KG1 (cell line): ENCODE measurements around the gene LRFN3.
"Not testable (repeated sequence)": the region's sequence is repeated elsewhere in the genome, so short reads cannot be mapped to it uniquely, and the experiment has no call there.

ENCODE experiments used
- DNase-seq: peaks from one replicate; lab custom pipeline; 2025; lab: John Stamatoyannopoulos, UW

LRFN3 gene, protein sequence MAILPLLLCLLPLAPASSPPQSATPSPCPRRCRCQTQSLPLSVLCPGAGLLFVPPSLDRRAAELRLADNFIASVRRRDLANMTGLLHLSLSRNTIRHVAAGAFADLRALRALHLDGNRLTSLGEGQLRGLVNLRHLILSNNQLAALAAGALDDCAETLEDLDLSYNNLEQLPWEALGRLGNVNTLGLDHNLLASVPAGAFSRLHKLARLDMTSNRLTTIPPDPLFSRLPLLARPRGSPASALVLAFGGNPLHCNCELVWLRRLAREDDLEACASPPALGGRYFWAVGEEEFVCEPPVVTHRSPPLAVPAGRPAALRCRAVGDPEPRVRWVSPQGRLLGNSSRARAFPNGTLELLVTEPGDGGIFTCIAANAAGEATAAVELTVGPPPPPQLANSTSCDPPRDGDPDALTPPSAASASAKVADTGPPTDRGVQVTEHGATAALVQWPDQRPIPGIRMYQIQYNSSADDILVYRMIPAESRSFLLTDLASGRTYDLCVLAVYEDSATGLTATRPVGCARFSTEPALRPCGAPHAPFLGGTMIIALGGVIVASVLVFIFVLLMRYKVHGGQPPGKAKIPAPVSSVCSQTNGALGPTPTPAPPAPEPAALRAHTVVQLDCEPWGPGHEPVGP

DNA sequence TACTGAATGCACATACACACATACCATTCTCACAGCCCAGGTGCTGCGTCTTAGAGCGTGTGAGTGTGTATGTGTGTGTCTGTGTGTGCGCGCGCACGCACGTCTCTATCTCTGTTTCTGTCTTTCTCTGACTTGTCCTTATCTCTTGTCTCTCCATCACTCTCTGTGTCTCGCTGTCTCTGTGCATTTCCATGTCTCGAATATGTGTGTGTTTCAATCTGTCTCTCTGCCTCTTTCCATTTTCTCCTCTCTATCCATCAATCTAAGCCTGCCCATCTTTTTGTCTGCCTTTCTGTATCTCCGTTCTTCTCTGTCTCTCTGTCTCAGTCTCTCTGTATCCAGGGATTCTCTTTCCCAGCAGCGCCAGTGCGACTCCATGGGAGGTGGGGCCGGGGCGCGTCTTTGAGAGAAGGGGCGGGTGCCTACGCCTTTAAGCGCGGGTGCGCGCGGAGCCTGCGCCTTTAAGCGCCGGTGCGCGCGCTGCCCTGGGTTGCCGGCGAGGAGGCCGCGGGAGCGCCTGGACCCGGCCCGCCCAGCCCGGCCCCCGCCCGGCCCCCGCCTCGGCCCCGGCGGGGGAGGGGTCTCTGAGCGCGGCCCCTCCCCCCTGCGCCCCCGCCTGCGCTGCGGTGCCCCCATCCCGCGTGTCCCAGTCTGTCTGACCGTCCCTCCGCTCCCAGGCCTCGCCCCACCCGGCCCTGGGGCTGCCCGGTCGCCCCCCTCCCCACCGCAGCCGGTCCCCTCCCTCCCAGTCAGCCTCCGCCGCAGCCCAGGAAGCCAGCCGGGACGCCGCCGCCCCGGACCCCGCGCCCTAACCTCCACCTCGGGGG, at the start of gene LRFN3:
LRFN3 (plus strand) TSS at position 464 of the 827 bp plus-strand sequence. CDS start 3,052 bp downstream, outside the sequence.
- no peak for DNase-seq

DNA sequence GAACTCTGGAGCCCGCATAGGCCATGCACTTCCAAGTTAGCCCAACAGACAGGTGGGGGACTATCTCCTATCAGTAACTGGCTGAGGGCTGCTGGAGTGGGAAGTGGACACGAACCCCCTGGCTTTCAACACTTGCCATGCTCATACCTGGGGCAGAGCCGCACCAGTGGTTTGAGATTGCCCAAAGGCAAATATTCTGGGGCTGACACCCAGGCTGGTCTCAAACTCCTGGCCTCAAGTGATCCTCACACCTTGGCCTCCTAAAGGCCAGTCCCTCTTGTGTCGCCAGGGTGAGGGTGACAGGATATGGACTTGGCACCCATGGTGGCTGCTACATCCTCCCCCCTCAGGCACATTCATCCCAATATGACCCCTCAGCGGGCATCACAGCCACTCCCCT, 49.0 kb upstream of the LRFN3 start:
- DNase-seq = no peak

DNA sequence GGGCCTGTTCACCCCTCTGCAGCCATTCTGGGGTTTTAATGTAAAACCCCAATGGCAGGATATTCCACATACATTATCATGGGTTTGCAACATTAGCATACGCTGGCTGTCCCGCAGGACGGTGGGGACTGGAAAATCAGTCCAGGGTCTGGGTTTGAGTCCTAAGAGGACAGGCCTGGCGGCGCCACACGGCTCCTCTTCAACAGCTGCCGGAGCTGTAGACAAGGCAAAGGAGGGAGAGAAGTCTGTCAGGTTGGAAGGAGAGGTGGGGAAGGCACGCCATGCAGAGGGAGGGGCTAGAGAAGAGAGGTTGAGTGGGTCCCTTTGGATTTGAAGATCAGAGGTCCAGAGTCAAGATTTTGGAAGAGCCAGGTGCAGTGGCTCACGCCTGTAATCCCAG, 47.8 kb upstream of the LRFN3 start:
- no peak for DNase-seq

DNA sequence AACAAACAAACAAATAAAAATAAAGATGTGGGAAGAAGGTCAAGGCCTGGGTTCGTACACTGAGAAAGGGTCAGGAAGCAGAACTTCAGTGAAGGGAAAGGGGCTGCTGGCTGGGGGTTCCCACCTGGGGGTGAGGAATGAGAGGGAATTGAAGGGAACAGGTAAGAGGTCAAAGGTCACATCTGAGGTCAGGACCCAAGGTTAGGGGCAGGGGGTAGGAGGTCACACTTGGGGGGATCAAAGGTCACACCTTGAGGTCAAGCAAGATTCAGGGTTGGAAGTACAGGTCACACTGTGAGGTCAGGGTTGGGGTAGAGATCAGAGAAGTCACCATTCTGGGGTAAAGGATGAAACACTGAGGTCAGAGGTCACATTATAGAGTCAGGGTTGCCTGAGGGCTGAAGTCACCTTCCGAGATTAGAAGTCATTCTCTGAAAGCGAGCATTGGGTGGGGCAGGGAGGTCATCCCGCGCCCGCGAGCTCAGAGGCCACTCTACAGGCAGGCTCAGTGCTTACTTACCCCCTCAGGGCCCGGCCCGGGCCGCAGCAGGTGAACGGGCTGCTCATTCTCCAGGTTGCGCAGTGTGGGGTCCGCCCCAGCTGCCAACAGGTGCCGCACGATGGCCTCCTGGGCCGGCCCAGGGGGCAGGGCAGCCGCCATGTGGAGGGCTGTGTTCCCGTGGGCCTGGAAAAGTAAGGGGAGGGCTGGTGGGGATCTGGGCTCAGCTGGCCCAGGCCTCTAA, 46.6 kb upstream of the LRFN3 start:
- no peak for DNase-seq

DNA sequence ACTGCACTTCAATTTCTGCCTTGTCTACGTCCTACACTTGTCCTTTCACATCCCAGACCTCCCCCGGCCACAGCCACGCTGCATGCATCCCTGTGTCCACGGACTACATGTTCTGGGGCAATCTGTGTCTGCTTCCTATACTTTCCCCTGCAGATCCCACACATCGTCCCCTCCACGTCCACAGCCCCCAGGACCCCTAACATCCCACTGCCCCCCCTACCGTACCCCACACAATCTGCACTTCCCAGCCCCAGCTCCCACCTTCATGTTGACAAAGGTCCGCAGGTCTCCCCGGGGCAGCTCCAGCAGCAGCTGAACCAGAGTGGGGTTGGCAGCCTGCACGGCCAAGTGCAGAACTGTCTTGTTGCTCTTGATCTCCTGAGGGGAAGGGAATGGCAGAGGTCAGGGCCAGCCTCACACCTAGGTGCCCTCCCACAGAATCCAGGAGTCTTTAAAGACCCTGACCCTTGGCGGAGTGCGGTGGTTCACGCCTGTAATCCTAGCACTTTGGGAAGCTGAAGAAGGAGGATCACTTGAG, 46.0 kb upstream of the LRFN3 start:
- DNase-seq = no peak

DNA sequence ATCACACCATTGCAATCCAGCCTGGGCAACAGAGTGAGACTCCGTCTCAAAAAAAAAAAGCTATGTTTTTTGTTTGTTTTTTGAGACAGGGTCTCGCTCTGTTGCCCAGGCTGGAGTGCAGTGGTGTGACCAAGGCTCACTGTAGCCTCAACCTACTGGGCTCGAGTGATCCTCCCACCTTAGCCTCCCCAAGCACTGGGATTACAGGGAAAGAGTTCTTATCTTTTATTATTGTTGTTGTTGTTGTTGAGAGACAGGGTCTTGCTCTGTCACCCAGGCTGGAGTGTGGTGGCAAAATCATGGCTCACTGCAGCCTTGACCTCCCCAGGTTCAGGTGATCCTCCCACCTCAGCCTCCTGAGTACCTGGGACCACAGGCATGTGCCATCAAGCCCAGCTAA, 44.4 kb upstream of the LRFN3 start:
- not testable (repeated sequence) for DNase-seq

DNA sequence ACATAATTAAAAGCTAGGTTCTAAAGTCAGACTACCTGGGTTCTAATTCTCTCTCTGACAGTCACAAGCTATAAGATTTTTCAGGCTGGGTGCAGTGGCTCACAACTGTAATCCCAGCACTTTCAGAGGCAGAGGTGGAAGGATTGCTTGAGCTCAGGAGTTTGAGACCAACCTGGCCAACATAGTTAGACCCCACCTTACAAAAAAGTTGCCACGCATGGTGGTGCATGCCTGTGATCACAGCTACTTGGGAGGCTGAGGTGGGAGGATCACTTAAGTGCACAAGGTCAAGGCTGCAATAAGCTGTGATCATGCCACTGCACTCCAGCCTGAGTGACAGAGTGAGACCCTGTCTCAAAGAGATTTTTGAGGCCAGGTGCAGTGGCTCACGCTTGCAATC, 41.8 kb upstream of the LRFN3 start:
- DNase-seq = no peak

DNA sequence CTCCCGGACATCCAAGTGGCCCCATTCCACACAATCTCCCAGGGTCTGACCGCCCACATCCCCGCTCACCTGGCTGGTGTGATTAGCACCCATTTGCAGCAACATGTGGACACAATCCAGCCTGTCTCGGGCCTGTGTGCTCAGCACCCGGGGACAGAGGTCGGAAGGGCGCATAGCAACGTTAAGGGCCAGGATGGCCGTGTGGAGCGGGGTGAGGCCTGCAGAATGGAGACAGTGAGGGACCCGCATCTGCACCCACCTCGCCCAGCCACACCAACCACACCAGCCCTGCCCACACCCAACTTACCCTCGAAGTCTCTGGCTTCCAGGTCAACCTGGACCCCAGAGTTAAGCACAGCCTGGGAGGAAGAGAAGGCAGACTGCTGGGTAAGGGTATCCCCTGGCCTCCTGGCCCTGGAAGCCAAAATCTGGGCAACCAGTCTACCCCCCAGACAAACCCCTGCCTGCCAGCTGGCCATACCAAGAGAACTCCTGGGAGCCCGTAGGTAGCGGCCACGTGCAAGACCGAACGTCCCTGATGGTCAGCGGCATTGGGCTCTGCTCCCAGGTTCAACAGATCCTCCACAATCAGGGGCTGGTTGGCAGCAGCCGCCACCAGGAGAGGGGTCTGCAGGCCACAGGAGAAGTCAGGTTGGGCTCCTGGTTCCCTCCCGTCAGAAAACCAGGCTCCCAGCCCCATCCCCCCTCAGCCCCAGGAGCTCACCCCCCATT, 40.1 kb upstream of the LRFN3 start:
- DNase-seq = no peak

DNA sequence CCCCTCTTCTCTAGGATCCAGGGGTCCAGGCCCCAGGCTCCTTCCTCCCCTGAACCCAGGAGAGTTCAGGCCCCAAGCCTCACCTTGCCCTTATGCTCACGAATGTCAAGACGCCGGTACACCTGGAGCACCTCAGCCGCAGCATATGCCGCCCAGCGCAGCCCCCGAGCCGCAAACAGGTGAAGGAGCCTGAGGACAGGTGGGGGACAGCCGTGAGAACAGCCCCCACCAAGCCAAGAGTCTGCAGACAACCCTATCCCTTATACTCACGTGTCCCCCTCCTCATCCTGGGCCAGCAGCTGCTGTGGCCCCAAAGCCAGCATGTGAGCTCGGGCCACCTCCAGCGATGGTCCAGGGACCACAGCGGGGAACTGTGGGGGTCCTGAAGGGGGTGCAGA, 39.5 kb upstream of the LRFN3 start:
- no peak for DNase-seq

DNA sequence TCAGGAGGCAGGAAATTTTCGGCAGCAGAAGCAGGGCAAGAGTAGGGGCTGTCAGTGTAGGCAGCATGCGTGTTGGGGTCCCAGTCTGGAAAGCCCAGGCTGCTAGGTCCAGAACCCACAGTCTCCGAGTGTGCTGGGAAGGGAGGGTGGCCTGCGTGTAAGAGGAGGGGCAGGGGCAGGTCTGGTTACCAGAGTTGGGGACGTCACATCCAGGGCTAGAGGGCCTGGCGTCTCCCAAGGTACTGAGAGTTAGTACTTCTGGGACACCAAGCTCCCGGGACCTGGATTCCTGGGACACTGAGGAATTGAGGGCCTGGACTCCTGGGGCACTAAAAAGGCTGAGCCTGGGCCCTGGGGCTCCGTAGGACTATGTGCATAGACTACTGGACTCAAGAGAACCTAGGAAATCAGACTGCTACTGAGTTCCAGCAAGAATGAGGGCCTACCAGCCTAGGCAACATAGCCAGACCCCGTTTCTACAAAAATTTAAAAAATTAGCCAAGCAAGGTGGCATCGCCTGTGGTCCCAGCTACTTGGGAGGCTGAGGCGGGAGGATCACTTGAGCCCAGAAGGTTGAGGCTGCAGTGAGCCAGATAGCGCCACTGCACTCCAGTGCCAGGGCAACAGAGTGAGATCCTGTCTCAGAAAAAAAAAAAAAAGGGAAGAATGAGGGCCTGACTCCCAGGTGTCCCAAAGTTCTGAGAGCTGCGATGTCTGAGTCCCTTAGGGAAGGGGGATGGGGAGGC, 38.3 kb upstream of the LRFN3 start:
- no peak for DNase-seq

DNA sequence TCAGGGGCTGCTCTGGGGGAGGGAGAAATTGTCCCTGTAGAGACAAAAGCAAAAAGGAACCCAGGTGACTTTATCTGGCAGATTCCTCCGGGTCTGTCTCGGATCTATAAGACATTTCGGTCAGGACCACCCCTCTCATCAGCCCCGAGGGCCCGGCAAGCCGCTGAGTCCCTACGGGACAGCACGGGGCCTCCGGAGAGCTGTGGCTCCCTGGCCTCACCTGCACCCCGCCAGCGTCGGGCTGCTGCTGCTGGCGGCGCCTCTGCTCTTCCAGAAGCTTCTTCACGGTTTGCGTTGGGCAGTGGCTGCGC, 37.7 kb upstream of the LRFN3 start:
- DNase-seq = no peak

DNA sequence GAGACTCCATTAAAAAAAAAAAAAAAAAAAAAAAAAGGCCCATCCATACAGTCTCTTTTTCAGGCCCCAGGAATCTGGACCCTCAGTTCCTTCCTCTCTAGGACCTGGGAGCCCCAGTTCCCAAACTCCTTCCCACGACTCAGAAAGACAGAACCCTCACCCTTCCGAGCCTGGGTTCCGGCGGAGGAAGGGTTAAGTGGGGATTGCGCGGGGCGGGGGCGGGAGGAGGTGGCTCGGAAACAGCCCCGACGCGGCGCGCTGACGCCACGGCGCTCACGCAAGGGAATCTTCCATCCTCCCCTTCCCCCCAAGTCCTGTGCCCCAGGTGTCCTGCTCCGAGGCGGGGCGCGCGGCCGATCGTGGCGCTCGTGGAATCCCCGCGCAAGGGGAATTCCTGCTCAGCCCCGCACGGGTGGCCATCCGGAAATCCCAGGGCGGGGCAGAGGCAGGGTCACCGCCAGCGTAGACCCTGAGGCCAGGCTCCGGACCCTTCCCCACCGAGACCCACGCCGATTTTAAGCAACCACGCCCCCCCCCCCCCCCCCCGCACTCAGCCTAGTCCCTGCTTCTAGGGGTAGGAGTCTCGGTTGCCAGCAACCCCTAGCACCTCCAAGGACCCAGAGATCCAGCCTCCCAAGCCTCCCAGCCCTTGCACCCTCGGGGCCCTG, 36.5 kb upstream of the LRFN3 start:
- peak; percentile 18 for DNase-seq

DNA sequence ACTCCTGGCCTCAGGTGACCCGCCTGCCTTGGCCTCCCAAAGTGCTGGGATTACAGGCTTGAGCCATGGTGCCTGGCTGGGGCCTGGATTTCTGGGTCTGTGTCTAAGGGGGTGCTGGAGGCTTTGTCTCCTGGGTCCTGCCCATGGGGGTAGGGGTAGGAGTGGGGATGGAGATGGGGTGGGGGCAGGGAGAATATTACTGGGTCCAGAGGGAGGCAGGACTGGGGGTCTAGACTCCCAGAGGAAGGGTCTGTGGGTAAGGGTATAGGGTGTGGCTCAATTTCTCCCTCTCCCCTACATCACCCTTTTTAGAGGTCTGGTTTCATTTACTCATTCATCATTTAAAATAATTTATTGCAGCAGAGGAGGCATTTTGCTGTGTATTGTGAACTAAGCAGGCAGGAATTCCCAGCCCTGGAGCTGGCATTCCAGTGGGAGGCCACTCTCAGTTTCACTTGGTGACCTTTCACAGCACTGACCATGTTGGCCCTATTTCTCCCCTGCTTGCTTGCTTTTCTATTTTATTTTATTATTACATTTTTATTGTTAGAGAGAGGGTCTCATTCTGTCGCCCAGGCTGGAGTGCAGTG, 35.0 kb upstream of the LRFN3 start:
- DNase-seq = no peak

DNA sequence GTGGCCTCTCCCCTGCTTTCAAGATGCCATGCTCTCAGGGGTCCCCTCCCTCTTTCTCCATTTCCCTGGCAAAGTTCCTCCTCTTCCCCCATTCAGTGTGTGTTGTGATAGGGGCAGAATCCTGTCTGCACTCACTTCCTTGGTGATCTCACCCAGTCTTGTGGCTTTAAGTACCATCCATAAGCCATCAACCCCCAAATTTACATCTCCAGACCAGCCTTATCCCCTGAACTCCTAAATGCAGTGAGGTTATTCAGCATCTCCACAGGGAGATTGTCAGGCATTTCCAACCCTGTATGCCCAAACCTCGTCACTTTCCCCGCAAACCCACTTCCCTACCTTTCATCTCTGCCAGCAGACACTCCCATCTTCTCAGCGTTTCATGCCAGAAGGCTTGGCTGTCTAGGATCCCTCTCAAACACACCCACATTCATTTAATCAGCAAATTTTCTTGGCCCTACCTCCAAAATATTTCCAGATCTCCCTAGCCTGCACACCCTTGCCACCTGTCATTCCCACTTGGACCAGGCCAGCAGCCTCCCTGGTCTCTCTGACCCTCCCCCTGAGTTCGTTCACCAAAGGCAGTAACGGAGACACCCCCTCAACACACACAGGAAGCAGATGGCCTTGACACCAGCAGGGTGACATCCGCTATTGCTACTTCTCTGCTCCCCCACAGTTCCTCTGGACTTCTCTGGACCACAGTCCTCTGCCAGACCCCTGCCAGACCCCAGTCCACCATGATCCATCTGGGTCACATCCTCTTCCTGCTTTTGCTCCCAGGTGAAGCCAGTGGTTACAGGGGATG, 34.1 kb upstream of the LRFN3 start, which contains the start of gene HCST:
HCST (plus strand) TSS at position 676 of the 808 bp plus-strand sequence; CDS start at position 741, 65 bp downstream.
- DNase-seq = no peak

DNA sequence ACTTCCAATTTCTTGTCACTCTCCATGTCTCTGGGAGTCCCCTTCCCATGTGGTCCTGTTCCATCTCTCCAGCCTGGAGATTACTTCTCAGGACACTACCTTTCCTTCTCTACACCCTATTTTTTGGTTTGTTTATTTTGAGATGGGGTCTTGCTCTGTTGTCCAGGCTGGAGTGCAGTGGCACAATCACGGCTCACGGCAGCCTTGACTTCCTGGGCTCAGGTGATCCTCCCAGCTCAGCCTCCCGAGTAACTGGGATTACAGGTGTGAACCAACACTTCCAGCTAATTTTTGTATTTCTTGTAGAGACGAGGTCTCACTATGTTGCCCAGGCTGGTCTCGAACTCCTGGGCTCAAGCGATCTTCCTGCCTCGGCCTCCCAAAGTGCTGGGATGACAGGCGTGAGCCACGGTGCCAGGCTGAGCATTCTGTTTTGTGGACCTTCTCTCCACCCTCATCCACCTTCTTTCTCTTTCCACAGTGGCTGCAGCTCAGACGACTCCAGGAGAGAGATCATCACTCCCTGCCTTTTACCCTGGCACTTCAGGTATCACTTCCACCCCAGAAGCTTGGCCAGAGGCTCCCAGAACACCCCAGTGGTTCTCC, 33.2 kb upstream of the LRFN3 start:
- DNase-seq = no peak

DNA sequence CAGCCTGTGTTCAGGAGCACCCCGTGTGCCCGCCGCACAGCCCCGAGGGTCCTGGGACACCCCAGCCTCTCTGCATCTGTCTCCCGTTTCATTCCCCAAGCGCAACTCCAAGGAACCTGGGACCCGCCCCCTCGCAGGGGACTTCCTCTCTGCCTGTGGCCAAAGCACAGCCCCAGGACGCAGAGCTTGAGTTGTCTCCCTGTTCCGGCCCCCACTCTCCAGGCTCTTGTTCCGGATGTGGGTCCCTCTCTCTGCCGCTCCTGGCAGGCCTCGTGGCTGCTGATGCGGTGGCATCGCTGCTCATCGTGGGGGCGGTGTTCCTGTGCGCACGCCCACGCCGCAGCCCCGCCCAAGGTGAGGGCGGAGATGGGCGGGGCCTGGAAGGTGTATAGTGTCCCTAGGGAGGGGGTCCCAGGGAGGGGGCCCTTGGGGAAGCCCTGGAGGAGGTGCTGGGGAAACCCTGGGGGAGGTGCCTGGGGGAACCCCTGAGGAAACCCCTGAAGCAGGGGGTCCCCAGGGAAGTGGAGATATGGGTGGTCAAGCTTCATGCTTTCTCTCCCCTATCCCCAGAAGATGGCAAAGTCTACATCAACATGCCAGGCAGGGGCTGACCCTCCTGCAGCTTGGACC, 32.5 kb upstream of the LRFN3 start:
- peak; percentile 85 for DNase-seq

DNA sequence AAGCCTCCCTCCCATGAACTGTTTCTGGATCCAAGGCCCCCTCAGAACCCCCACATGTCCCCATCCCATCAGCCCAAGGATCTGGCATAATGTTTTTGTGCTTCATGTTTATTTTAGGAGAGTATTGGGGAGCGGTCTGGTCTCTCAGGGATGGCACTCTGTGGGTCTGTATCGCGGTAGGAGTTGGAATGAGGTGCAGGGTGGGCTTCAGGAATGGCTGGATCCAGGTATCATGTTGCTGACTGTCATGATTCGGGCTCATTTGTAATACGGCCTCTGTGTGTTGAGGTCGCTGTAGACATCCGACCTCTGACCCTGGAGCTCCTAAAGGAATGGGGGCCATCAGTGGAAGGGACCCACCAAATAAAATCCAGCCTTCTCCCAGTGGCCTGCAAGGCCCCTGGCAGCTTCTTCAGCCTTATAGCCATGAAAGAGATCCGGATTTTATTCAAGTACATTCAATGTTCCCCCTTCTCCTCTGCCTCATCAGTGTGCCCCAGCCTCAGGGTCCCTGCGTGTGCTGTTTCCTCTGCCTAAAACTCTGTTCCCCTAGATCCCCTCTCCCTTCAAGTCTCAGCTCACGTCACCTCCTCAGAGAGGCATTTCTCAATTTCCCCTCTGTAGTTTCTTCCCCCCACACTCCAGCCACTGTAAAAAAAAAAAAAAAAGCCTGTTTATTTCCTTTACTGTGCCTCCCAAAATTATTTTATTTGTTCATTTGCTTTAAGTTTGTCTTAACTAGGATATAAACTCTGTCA, 31.7 kb upstream of the LRFN3 start:
- no peak for DNase-seq
